GM21381 (cell line): ENCODE results near the gene VEPH1.

Experiments
- ATAC-seq: cut with Tn5 transposase; IDR thresholded peaks from one replicate; pipeline ENCODE4 v1.9.1; 2021; ENCODE audit warnings: mild to moderate bottlenecking, moderate library complexity; ENCODE audit not compliant: unreplicated experiment

VEPH1 gene

DNA sequence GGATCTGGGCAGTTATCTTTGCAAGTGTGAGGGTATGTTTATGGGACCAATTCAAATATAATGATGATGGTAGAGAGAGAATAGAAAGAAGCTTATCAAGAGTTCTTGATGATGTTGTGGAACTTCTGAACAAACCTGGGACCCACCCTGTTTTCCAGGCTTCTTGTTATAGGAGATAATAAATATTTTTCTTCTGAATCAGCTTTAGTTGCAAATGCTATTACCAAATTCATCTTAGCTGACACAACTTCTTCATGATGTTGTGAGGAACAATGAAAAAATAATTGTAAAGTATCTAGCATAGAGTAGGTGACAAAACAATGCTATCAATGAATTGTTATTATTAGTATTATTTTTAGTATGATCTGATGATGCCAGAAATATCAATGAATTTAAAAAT, 110.1 kb downstream of the VEPH1 start:
- no peak for ATAC-seq

DNA sequence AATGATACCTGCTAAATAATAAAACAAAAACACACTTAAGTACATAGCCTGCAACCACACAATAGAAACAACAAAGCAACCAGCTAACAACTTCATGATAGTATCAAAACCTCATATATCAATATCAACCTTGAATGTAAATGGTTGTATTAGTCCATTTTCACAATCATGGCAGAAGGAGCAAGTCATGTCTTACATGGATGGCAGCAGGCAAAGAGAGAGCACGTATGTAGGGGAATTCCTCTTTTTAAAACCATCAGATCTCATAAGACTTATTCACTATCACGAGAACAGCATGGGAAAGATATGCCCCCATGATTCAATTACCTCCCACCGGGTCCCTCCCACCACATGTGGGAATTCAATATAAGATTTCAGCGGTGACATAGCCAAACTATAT, 111.1 kb downstream of the VEPH1 start:
- no peak for ATAC-seq

DNA sequence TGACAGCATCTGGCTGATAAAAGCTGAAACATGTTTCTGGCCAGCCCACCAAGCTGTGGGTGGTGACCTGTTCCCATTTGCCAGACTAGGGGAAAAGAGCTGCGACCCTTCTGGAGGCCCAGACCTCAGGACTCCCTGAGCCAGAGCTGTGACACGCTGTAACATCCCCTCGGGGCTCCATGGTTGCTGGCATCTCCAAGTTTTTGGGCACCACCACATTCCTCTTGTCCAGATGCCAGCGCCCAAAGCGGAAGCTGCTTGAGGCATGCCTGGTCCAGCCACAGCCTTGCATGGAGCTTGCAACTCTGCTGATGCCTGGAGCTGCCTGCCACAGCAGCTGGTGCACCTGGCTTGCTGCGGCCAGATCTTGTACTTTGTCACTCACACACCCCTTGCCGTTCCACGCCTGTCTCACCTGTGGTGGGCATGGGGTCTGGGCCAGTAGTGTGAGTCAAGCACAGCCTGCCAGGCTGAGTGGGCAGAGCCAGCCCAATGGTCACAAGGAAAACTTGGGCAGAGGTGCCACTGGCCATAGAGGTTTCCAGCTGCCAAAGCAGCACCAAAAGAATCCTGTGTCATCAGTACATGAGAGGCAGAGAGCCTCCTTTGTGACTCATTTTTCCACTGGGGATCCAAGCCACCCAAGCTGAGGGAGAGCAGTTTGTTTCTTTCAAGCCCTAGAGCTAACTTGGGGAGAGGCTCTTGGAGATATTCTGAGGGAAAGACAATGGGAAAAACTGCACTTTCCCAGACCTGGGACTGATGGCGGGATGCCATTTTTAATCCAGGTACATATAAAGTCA, 112.3 kb downstream of the VEPH1 start:
- no peak for ATAC-seq

DNA sequence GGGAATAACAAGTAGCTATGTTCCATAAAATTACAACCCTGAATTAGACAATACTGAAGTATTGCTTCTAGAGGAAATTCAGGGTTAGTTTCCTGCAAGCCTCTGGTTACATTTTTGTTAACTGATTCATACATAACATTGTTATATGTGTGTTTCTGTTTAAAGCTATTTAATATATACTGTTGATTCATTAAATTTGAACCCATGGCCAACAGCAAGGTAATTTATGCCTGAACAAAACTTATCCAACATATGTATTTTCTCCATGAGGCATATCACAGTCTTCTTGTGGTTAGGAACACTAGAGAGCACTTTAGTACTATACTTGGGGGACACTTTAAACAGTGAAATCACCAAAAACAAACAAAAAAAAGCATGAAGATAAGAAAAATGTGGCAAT, 114.2 kb downstream of the VEPH1 start:
- ATAC-seq = no peak

DNA sequence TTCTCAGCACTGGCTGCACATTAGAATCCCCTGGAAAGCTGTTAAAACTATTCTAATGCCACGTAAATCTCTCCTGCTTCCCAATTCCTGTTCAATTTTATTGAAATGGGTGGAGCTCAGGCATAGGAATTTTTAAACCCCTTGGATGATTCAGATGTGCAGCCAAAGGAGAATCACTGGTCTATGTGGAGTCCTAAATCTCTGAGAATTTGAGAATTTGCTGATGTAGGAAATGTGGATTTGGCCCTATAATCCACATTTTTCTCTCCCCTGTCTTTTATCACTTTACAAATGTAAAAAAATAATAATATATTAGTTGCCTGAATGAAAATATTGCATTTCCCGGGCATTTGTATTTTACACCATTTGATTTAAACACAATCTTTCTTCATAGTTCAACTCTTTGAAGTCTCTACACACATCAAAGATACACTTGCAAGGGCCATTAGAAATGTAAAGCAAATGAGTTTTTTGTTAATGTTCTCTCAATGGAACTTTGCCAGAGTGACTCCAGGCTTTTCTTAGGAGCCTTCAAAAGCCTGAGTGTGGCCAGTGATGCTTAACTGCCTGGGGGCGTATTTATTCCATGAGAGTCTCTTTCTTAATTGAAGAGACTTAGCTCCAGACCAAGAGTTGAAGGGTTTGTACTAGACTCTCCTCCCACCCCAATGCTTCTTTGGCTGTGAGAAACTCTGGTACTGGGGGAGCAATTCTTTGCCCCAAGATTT, 115.3 kb downstream of the VEPH1 start:
- ATAC-seq = no peak

DNA sequence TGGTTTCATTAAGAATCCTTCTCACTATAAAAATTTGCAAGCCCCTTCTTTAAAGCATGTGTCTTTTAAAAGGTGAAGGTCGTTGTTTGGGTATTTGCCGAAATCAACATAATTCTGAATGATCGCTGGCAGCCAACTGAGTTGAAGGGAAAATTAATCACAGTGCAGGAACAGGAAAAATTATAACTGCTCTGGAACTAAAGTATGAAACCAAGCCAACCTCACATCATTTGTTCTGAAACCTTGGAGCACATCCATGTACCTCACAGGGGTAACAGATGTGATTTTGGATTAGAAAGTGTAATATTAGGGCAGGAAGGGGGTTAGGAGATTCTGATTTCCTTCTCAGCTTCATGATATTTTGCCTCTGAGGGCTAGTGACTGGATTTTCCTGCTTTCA, 118.7 kb downstream of the VEPH1 start:
- no peak for ATAC-seq

DNA sequence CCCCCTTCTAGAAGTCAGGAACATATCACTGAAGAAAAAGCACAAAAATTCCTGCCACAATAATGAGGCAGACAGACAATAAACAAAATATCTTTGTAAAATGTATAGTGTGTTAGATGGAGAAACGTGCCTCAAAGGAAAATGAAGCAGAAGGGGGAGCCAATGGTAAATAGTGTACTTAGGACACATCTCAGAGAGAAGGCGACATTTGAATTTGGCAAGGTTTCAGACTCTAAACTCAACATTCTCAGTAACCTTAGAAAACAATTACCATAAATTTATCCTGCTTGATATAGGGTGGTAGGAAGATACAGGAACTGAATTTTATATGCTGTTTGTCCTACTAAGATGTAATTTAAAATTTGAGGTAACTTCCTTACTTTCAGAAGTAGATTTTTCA, 119.2 kb downstream of the VEPH1 start:
- ATAC-seq = no peak

DNA sequence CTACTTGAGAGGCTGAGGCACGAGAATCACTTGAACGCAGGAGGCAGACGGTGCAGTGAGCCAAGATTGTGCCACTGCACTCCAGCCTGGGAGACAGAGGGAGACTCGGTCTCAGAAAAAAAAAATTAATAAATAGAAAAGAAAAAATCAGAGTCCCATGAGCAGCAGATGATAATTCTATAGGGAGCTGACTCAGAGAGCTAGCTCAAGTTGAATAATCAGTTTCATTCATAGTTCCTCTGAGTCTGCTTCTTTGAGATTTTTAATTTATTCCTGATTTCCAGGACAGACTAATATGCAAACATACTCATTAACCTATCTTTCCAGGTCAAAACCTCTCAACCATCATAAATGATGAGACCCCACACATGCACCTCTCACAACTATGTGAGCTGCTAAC, 121.6 kb downstream of the VEPH1 start:
- ATAC-seq = no peak

DNA sequence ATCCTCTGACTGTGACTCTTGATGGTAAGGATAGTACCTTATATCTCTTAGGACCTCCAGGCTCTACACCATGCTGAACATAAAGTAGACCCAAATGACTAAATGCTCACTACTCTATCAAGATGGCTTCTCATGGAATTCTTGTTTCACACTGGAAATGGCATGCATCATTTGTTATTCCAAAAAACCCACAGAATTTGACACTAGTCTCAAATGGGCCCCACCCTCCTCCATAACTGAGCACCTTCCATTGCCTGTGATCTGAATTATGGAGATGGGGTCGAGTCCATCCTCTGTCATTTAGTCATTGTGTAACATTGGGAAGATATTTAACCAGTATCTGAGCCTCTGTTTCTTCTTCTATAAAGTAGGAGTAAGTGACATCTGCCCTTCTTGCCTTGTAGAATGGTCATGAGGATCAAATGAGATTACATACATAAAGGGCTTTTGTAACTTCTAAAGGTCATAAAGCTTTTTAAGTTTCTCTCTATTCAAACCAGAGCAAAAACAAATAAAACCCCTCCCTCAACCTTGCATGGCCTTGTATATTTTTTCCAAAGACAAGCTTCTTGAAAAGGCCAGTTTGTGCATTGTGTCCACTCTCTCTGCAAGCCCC, 123.6 kb downstream of the VEPH1 start:
- no peak for ATAC-seq

DNA sequence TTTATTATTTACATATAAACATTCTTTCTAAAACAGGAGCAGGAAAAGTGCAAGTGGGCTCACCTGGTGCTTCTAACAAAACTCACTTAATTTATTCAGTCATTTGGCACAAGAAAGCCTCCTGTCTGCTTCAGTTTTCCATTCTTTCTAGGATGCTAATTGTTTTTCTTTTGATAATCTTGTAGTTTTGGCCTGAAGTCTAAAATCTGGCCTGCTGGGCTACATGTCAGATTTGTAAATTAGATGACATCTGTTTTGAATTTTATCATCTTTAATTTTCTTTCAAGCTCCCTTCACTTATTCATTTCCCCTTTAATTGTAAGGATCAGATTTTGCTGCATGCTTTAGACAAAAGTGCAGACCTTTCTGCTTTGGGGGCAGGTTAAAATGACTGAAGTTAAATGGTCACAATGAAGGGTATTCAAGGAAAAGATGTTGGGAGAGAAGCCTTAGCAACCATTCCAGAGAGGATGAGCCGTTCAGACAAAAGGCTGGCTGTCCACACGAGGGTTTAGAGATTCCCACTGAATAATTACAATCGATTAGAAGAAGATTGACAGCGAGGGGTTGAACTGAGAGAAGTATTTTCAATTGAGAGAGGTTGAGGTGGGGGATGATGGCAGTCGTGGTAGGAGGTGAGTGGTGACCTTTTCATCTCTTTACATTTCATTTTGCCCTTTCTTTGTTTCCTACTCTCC, 126.5 kb downstream of the VEPH1 start:
- no peak for ATAC-seq

DNA sequence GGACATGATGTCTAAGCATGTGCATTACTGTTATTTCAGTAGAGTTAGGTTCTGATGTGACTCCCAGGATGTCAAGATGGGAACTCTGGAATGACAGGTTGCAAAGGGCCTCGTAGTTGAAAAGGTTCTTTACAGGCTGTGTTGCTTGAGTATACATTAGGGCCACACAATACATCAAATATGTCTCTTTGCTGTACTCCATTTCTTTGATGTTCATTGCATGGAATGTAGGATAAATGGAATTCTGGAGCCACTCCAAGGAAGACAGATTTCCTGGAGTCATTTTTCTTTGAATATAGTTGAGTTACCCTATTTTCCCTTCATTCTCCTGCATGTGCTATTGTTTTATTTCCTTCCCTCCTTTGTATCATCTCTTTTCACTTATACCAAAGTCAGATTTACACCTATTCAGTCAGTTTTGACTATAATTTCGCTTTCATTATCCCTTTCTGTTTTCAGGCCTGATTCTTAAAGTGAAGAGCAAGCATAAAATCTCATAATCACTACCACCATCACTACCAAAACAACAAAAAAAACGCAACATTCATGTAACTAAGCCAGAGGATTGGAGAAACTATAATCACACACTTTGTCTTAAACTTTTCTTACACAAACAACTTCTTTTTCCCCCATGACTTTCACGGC, 127.8 kb downstream of the VEPH1 start:
- no peak for ATAC-seq

DNA sequence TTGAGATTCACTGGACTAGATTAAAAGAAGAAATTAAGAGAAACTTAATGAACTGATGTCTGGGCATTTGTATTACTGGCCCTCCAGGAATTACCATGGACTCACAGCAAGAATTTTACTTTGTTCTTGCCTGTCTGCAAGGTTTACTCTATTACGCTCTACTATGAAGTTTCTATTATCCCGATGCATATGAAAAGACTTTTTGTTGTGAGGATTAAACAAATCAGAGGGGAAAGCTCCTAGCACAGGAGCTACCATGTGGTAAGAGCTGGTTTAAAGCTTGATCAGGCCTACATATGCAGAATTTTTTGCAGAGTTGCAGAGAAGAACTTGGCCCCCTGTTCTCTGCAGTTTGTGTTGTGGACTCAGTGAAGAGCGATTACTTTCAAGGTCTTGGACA, 128.3 kb downstream of the VEPH1 start:
- no peak for ATAC-seq

DNA sequence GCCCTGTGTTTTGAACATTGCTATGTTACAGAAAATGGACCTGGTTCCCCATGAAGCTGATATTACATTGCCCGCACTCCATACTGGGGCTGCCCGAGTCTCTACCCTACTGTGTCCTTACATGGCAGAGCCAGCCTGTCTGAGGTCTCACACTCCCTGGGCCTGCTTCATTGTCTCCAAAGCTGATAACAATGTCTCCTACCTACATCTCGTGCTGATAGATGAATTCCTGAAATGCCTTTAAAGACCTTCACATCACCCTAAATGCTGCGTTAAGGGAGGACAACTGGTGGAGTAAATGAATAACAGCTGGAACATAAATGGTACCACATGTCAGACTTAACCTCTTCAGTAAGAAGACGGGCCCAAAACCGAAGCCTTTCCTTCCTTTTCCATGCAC, 129.4 kb downstream of the VEPH1 start:
- ATAC-seq = no peak

DNA sequence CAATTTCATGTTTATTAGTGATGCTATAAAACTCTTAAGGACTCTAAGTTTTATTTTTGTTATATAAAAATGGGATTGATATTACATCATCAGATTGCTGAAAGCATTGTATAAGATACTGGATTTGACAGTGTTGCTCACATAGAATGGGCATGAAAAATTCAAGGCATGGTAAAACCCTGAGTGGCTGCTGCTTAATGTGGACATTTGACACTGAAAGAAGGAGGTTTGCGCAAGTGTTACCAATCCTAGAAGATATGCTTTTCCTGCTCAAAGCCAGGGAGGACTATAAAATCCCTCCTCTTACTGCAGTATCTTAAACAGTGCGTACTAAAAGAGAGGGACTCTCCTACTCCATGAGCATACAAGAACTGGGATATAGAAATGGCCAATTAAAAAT, 132.3 kb downstream of the VEPH1 start:
- ATAC-seq = no peak

DNA sequence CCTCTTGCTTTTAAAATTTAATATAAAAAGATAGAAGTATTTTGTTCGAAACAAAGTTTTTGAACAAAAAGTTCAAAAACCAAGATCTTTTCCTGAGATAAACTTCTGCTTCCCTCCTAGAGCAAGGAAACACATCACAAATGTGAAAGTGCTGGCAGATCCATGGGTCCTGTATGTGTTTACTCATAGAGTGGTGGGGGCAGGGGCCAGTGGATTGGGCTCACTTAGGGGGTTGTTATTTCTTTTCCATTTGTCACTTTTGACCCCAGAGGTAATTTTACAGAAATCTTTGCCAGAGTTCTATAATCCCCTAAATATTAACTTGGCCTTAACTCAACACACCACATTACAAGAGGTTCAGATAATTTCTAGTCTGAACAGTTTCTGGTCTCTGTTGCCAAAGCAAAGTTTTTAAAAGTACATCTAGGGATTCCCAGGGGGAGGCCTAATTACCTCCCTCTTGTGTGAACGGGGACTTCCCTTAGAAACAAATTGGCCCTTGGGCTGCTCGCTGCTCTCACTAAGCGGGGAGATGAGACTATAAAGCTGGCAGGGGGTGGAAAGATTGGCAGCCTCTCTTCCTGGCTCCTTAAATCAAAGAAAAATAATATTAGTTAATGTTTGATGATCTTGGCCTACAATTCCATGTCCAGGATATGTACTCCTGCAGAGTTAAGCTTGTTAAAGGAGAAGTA, 133.3 kb downstream of the VEPH1 start:
- ATAC-seq = no peak

DNA sequence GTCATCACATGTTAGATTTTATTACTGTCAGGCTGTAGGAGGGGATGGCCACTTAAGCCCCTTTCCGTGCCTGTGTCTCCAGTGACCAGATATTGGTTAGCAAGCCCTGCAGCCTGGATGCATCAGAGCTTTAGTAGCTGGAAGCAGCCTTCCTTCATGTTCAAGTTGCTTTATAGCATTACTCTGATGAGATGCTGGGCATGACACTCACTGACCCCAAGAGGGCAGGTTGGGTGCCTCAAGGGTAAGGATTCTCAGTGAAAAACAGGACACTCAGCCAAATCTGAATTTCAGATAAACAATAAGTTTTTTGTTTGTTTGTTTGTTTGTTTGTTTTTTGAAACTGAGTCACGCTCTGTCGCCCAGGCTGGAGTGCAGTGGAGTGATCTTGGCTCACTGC, 135.0 kb downstream of the VEPH1 start:
- ATAC-seq = no peak

DNA sequence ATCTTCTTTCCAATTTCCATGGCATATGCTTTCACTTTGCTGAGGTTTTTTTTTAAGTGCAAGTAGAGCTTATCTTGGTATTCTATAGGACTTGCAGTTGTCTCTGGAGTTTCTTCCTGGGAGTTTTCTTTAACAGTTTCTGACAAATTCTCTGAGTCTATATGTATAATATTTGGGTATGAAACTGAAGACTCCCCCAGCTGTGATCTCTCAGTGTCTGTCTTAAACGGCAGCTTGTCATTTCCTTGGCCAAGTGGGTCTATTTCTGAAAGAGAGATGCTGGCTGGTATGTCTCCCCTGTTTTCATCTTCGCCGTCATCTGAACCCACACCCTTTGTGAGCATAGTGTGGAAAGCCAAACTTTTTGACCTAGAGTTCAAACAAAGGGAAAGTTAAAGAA, 139.8 kb downstream of the VEPH1 start:
- ATAC-seq = no peak

DNA sequence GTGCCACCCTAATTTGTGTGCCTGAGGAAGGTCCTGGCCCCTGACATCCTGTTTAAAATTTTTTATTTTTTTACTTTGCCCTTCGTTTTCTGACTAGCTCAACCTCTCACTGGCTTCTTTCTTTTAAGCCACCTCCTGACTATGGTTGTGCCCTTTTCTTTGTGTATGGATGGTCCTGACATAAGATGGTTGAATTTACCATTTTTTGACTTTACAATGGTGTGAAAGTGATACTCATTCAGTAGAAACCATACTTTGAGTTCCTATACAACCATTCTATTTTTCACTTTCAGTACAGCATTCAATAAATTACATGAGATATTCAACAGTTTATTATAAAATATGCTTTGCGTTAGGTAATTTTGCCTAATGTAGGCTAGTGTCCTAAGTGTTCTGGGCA, 140.9 kb downstream of the VEPH1 start:
- no peak for ATAC-seq

DNA sequence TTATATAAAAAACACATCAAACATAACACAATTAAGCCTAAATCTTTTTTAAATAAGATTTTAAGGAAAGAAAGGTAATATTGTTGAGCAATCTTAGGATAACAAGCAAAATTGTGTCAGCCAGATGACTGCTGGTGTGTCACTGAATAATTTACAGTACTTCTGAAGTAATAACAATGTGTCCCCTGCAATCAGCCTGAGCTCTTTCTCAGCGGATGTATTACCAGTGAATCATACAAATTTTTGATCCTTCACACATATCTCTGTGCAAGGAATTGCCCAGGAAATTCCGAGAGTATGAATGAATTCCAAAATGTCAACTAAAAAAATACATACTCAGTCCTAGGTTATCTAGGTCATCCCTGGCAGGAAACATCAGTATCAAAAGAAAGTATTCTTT, 143.2 kb downstream of the VEPH1 start:
- ATAC-seq = no peak

DNA sequence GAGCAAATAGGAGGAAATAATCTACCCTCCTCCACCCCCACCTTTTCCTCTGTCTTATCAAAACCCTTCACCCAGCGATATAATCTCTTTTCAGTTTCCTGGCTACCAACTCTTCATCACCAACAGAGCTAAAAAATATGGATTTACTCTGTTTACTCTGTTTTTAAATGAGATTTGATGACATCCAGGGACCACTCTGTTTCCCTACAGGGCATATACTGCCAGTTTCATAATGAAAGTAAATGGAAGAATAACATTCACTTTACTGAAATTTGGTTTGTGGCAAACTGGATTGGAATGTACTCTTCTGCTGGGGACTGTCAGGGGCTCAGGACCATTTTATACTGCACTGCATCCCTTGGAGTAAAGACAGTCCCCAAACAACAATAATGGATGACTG, 146.7 kb downstream of the VEPH1 start:
- ATAC-seq = no peak
